ENCODE measurements around the gene C19orf44.
"Not testable (repeated sequence)": the region's sequence is repeated elsewhere in the genome, so short reads cannot be mapped to it uniquely, and the experiment has no call there.

C19orf44 gene

GRCh38 chr19:16495982-16496612, at the start of gene C19orf44, which contains the start of gene CALR3:
TSS of gene C19orf44 (plus strand) at chr19:16496394. CDS start at chr19:16500793, 4,399 bp downstream.
TSS of gene CALR3 (minus strand) at chr19:16496167. CDS start at chr19:16496129, 38 bp downstream.
- TF ChIP-seq CTCF (IDR thresholded peaks at IDR 0.05; ENCODE audit: insufficient read depth, low read length, poor library complexity, severe bottlenecking): no peak
- Histone ChIP-seq H3K27me3 (replicated peaks; ENCODE audit: control insufficient read depth, insufficient read depth, low read length) (no peaks in the 10 kb centered on the region; the same call in 1 of the 2 replicates), H3K36me3 (ENCODE audit: control insufficient read depth, insufficient read depth, low read length) (no peaks in the 10 kb centered on the region), H3K4me3 (replicated peaks; ENCODE audit: low read depth, low read length) (peak within 1 kb of the TSS; percentile 97)
- peak; percentile 99 for DNase-seq (ENCODE audit: extremely low read depth, insufficient read length)

- Histone ChIP-seq H3K4me3 (replicated peaks; ENCODE audit: low read depth, low read length) (peak overlapping the region; percentile 33), H3K27me3 (replicated peaks; ENCODE audit: control insufficient read depth, insufficient read depth, low read length) (no peaks in the 10 kb centered on the region), H3K36me3 (ENCODE audit: control insufficient read depth, insufficient read depth, low read length) (no peaks in the 10 kb centered on the region)
- TF ChIP-seq CTCF (IDR thresholded peaks at IDR 0.05; ENCODE audit: insufficient read depth, low read length, poor library complexity, severe bottlenecking): no peak
- peak; percentile 78 for DNase-seq (ENCODE audit: extremely low read depth, insufficient read length)
These were observed 49.3 kb upstream of the C19orf44 start for GRCh38 chr19:16446724-16447368.

GRCh38 chr19:16448872-16449271, 47.3 kb upstream of the C19orf44 start:
- not testable (repeated sequence) for H3K36me3 ChIP-seq (ENCODE audit: control insufficient read depth, insufficient read depth, low read length); H3K27me3 ChIP-seq (replicated peaks; ENCODE audit: control insufficient read depth, insufficient read depth, low read length); H3K4me3 ChIP-seq (replicated peaks; ENCODE audit: low read depth, low read length); DNase-seq (ENCODE audit: extremely low read depth, insufficient read length)

GRCh38 chr19:16449330-16449961, 46.7 kb upstream of the C19orf44 start:
- Histone ChIP-seq H3K36me3 (ENCODE audit: control insufficient read depth, insufficient read depth, low read length) (no peaks in the 10 kb centered on the region), H3K4me3 (replicated peaks; ENCODE audit: low read depth, low read length) (no peak overlapping the region), H3K27me3 (replicated peaks; ENCODE audit: control insufficient read depth, insufficient read depth, low read length) (no peaks in the 10 kb centered on the region)
- DNase-seq (ENCODE audit: extremely low read depth, insufficient read length): peak; percentile 72
- no peak for TF ChIP-seq CTCF (IDR thresholded peaks at IDR 0.05; ENCODE audit: insufficient read depth, low read length, poor library complexity, severe bottlenecking)

- Histone ChIP-seq H3K4me3 (replicated peaks; ENCODE audit: low read depth, low read length) (no peak overlapping the region), H3K36me3 (ENCODE audit: control insufficient read depth, insufficient read depth, low read length) (peaks cover 2% of the 10 kb centered on the region; the same call in 1 of the 2 replicates), H3K27me3 (replicated peaks; ENCODE audit: control insufficient read depth, insufficient read depth, low read length) (no peaks in the 10 kb centered on the region)
- DNase-seq (ENCODE audit: extremely low read depth, insufficient read length): no peak
- TF ChIP-seq CTCF (IDR thresholded peaks at IDR 0.05; ENCODE audit: insufficient read depth, low read length, poor library complexity, severe bottlenecking): no peak
These were observed 43.9 kb upstream of the C19orf44 start for GRCh38 chr19:16452325-16452724.

- Histone ChIP-seq H3K27me3 (replicated peaks; ENCODE audit: control insufficient read depth, insufficient read depth, low read length) (no peaks in the 10 kb centered on the region), H3K4me3 (replicated peaks; ENCODE audit: low read depth, low read length) (no peak overlapping the region), H3K36me3 (ENCODE audit: control insufficient read depth, insufficient read depth, low read length) (peaks cover 2% of the 10 kb centered on the region; the same call in 1 of the 2 replicates)
- no peak for DNase-seq (ENCODE audit: extremely low read depth, insufficient read length)
- TF ChIP-seq CTCF (IDR thresholded peaks at IDR 0.05; ENCODE audit: insufficient read depth, low read length, poor library complexity, severe bottlenecking): no peak
These were observed 41.8 kb upstream of the C19orf44 start for GRCh38 chr19:16454351-16454918.

Data from GM06990 (cell line).